Activated T-cell treated with anti-CD3 and anti-CD28 coated beads for 48 hours (primary cell): ENCODE measurements around the gene PRKCA.
A peak's percentile ranks its signal among the peaks of the same experiment; 100 is the strongest.
"Not testable (repeated sequence)": the region's sequence is repeated elsewhere in the genome, so short reads cannot be mapped to it uniquely, and the experiment has no call there.

ENCODE experiments used
- DNase-seq: peaks from one replicate; pipeline ENCODE4 v3.0.0-alpha.2; 2020; ENCODE audit warnings: low read depth

The PRKCA gene

GRCh38 chr17:66489576-66489975 is 187.2 kb downstream of the PRKCA start:
- DNase-seq = not testable (repeated sequence)

DNA sequence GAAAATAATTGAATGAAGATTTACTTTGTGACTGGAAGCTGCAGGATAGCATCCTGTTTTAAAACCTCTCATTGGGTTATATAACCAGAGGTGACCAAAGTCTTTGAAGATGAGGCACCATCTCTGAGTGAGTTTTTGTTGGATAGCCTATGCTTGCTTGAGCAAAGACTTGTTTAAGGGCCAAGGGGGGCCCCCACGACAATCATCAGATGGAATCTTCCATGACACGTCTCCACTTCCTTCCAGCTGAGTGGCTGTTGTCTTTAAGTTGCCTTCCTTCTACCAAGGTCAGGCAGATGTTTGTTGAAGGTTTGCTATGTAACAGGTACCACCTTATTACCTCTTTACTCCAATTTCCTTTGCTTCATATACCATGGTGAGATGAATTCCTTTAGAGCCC is 188.8 kb downstream of the PRKCA start:
- no peak for DNase-seq

- no peak for DNase-seq
These were observed 189.3 kb downstream of the PRKCA start for GRCh38 chr17:66491665-66492064.

GRCh38 chr17:66492080-66492479 is 189.7 kb downstream of the PRKCA start:
- DNase-seq = no peak

DNA sequence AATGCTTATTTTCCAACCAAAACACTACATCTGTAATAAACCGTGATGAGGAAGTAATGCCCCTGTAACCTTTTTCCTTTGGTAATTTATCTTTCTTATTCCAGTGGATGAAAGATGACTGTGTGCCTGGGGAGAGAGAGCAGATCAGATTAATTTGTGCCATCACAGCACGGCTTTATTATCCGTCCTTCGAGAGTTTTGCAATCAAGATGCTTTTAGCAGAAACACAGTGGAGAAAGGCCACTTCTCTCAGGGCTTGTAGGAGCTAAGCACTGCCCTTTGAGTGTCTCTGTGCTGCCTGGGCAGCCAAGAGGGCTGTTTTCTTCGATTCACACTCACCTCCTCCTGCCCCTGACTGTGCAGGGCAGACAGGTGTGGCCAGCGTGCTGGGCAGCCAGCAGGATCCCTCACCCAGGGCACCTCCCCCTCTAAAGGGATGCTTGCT is 190.2 kb downstream of the PRKCA start:
- no peak for DNase-seq

GRCh38 chr17:66493283-66494019 is 191.0 kb downstream of the PRKCA start:
- DNase-seq = no peak

GRCh38 chr17:66494023-66494803 is 191.8 kb downstream of the PRKCA start:
- no peak for DNase-seq

- no peak for DNase-seq
These were observed 192.6 kb downstream of the PRKCA start for GRCh38 chr17:66495035-66495434.

GRCh38 chr17:66496306-66496705 is 193.9 kb downstream of the PRKCA start:
- DNase-seq = no peak

DNA sequence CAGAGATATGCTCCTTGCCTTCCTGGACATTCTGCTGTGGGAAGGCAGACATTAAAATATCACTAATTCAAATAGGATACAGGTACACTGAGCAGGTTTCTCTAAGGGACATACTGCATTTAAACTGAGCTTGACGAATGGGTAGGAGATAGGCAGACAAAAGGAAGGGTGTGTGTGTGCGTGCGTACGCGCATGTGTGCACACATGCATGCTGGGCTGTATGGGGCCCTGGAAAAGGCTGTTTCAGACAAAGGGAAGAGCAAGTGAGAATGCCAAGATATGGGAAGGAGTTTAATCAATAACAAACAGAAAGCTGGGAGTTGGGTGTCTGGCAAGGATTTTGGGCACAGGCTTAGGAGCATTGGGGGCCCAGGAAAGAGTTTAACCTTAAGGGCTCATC is 196.2 kb downstream of the PRKCA start:
- no peak for DNase-seq

- DNase-seq = no peak
These were observed 204.2 kb downstream of the PRKCA start for GRCh38 chr17:66506641-66507040.

DNA sequence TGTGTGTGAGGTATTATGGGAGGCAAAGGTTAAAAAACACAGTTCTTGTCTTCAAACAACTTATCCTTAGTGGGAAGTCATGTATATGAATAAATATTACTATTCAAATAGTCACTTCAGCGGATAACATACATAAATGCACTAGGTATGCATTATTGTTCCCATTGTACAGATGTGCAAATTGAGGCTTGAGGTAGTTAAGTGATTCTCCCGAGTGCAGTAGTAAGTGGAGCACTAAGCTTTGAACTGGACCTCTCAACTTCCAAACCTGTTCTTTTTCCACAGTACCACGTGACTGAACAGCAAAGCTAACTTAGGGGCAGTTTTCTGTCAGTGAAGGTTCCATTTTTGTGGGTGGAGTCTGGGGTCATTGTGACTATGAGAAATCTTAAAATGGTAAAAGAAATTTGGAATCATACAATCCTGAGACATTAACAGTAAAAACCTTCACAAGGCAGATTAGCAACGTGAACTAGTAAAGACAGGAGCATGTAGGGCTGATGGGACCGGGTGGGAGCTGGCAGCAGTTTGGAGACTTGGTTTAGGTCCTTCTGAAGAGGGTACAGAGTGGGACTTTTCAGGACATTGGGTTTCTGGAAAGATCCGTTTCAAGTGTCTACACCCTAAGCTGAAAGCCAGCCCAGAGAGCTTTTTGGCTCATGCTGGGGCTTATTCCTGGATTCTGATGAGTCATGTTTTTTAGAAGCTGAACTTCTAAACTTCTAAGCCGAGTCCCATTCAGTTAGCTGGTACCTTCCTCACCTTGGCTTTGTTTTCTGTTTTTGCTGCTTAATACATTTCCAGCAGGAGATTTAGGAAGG is 204.9 kb downstream of the PRKCA start:
- DNase-seq = no peak

GRCh38 chr17:66507982-66508760 is 205.8 kb downstream of the PRKCA start:
- no peak for DNase-seq

DNA sequence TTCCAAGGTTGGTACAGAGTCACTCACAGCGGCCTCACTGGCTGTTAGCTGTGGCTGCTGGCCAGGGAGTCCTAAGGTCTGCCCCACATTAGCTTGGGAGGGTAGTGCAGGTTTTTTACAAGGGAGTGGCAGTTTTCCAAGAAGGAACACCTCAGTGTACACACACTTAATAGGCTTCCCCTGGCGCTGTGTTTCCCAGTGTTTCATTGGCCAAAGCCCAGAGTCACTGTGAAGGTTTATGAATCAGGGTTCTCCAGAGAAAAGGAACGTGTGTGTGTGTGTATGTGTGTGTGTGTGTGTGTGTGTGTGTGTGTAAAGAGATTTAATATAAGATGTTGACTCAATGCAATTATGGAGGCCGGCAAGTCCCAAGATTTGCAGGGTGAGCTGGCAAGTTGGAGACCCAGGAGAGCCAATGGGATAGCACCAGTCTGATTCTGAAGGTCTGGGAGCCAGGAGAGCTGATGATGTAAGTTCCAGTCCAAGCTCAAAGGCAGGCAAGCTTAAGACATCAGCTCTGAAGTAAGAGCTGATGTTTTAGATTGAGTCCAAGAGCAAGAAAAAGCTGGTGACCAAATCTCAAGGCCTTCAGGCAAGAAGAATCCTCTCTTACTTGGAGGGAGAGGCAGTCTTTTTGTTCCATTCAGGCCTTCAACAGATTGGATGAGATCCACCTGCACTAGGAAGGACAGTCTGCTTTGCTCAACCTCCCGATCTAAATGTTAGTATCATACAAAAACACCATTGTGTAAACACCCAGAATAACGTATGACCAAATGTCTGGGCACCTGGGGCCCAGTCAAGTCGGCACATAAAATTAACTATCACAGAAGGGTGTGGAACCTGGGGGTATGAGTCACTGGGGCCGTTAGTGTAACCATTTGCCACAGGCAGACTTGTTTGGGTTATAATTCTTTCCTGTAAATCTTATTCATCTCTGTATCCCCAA is 206.8 kb downstream of the PRKCA start:
- peak; percentile 48 for DNase-seq

DNA sequence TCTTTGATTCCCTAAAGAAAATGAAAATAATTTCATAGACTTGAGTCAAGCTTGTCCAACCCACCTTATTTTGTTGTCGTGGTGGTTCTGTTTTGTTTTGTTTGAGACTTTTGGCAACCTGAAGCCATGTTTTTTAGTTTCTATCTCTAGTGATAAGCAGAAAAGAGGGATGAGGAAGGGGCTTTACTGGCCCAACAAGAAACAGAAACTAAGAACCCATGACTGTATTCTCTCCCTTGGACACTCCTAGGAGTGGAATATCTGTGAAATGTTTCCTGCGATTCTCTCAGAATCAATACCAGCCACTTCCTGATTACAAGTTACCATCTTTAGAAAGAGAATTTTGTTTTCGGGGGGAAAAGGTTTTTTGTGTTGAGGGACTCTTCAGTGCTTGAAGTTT is 207.5 kb downstream of the PRKCA start:
- DNase-seq = no peak

- DNase-seq = no peak
These were observed 208.7 kb downstream of the PRKCA start for GRCh38 chr17:66511135-66511534.

GRCh38 chr17:66514227-66514806 is 211.9 kb downstream of the PRKCA start:
- DNase-seq = no peak

- DNase-seq = no peak
These were observed 213.6 kb downstream of the PRKCA start for GRCh38 chr17:66515974-66516373.

DNA sequence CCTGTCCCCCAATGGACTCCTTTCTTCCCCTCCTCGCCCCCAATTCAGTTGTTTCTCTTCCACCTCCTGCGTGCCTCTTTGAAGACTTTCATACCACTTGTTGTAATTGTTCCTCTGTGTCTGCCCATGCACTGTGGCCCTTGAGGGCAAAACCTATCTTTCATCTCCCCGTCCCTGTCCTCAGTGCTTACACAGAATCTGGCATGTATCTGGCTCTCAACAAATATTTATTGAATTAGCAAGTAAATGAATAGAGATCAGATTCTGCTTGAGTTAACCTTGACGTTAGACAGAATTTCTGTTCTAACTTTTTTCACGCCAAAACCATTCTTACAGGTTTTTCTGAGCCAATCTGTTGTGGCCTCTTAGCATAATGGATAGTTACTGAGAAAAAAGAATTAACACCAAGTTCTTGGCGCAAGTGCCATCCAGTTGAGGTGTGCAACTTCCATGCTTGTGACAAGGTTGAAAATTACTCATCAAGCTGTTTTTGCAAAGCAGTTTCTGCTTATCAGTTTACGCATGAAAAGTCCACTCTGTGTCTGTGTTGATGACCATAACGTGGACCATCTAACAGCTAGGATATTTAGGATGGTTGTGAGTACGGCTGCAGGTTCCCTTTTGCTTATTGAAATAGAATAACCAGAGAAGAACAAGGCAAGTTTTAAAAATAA is 215.1 kb downstream of the PRKCA start:
- no peak for DNase-seq

DNA sequence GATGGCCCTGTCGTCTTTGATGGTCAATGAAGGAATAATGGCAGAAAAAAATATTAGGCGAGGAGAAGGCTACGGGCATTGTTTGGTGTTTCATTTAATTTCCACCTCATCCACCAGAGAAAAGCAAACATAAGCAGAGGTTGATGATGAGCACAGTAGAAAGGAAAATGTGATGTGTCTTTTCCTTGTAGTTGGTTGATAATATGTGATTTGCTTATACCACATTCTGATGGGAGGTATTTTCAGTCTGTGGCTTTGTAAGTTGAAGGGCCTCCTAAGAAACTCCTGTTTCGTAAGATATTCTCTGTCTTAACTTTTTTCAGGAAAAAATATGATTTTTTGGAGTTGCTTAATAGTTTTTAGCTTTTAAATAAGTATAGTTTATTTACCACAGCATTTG is 215.7 kb downstream of the PRKCA start:
- DNase-seq = no peak
